GM15510 (cell line): Measurements from ENCODE around the gene PTMA.

ENCODE experiments used
- POLR2A ChIP-seq: IDR thresholded peaks from 3 replicates; pipeline ENCODE4 v1.6.1; 2011; ENCODE audit warnings: borderline replicate concordance; ENCODE audit not compliant: insufficient read length; ENCODE audit errors: extremely low read depth

Gene PTMA

DNA sequence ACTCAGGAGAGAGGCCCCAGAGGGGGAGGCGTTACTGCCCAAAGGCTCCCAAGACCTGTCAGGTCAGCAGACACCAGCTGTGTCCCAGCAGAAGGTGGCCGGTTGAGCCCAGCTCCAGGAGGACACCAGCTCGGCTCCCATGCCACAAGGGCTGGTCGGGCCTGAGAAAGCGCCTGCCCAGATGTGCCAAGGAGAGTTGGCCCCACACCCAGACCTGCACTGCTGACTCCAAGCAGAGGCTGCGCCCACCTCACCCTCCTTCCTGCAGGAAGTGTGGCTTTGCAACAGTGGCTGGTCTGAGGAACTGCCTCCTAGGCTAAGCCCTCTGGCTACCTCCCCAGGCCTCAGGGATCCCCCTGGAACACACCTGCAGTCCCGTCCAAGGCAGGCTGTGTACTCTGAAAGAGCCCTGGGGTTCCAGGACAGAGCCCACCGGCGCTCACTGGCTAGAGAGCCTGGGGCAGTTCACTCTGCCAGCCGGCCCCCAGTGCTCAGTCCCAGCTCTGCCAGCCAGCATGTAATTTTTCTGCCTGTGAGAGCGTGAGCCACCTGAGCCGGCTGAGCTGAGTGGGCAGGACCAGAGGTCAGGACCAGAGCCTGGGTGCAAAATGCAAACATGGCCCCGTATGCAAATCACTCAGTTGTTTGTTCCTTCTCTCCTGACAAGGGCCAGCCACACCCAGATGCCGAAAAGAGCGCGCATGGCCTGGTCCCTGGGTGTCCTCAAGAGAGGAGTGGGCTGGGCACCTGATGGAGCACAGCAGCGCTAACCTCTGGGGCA lies 36.9 kb upstream of the PTMA start:
- TF ChIP-seq POLR2A: peak; percentile 98

DNA sequence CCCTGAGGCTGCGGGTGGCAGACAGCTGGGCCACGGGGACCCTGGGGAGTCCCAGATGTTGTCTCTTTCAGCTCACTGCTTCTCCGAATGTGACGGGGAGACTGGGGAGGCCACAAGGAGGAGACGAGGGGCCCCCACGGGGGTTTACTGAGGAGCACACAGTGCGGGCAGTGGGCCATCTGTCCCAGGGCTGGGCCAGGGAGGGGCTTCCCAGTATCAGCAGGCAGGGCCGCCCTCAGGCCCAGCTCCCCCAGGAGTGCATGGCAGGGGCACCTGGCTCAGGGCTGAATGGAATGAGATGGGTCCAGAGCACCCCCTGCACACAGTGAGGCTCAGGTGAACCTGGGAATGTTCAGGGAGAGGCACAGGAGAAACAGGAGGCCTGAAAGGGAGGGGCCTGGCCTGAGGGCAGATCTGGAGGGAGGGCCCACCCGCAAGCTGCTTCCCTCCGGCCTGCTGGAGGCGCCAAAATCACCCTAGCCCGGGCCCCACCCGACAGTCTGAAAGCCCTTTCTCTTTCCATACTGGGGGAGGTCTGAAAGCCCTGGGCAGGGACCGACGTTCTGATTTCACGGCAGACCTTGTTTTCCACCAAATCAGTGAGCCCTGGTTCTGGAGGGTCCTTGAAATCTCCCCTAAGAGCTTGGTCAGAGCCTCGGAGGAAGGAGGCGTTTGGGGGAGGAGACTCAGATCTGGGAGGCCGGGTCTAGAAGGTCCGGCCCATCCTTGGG lies 35.5 kb upstream of the PTMA start:
- TF ChIP-seq POLR2A: peak; percentile 40

DNA sequence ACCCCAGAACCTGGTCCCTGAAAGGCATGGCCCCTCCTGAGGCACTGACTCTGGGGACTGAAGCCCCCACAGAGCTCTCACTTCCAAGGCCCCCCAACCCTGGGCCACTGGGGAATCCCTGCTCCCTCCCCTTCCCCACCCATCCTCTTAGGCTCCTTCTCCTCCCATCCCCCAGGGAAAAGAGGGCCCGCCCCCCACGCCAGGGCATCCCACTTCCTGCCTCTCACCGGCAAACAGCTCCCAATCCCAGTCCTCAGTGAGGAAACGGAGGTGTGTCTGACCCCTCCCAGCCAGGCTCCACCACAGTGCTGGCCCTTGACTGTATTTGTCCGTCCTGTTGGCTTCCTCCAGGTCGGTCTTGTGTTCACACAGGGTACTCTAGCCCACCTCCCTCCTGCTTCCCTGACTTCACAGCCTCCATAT lies 35.0 kb upstream of the PTMA start:
- TF ChIP-seq POLR2A: no peak

DNA sequence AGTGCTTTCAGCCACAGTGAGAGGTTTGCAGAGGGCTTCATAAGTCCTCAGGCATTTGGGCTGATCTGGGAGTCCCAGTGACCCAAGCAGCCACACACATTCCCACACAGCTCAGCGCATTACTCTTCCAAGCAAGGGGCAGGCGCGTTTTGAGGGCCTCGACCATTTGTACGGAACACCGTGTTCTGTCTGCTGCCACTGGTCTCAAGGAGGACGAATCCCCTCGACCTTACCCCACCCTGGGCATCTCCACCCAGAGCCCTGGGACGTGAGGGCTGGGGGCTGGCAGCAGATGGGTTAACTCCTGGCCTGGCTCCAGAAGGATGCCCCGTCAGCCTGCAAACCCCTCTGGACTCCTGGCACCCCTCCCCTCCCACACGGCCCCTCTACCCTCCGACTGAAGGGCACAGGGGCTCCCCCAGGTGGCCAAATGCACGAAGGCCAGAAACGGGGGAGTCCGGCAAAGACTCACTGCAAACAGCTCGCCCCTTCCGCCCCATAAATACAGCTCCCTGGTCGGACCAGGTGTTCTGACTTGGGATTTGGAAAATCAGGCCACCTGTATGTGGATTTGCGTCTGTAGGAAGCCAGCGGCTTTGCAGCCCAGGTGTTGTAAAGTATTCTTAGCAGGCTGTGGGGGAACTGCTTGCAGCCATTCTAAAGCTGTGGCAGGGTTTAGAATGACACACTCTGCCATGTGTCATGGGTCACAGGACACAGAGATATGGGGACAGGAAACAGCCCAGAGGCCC lies 33.6 kb upstream of the PTMA start:
- peak; percentile 36 for TF ChIP-seq POLR2A

DNA sequence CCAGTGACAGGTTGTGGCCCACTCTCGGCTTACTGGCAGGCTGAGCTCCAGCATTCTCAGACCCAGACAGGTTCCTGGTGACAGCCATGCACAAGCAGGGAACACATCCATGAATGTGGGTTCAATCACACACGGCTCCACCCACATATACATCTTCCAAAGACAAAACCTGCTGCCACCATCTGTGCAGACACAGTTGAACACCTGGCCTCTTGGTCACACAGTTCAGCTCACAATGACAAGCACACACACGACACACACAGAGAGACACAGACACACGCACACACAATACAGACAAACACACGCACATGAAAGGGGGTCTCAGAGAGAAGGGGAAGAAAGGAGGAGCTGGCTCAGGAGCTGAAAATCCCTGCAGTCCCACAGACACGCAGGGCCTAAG lies 32.1 kb upstream of the PTMA start:
- no peak for TF ChIP-seq POLR2A

DNA sequence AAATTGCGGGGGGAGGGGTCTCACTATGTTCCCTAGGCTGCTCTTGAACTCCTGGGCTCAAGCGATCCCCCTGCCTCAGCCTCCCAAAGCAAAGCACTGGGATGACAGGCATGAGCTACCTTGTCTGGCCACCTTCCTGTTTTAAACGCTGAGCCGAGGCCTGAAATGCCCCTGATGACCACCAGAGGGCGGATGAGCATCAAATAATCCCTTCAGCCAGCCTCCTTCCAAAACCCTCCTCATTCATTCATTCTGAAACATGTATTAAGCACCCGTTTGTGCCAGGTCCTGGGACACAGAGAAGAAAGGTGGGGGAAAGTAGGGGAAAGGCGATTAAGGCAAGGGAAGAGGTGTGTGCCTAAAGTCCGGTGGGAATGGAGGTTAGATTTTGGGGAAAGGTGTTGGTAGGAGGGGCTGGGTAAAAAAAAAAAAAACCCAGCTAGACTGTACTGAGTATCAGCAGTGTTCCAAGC lies 30.7 kb upstream of the PTMA start:
- TF ChIP-seq POLR2A: no peak

DNA sequence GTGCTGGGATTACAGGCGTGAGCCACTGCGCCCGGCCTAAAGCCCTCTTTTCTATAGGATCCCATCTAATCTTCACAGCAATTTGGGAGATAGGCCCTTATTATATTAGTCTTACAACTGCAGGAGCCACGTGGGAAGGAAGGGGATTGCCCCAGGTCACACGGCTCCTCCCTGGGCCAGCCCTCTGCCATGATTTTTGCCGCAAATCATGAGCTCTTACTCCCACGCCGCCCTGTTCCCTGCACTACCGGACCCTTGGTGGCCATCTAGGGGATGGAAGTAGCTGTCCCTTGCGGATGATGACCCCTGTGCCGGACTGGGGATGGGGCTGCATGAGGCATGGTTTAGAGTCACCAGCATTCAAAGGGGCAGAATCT lies 28.4 kb upstream of the PTMA start:
- no peak for TF ChIP-seq POLR2A

DNA sequence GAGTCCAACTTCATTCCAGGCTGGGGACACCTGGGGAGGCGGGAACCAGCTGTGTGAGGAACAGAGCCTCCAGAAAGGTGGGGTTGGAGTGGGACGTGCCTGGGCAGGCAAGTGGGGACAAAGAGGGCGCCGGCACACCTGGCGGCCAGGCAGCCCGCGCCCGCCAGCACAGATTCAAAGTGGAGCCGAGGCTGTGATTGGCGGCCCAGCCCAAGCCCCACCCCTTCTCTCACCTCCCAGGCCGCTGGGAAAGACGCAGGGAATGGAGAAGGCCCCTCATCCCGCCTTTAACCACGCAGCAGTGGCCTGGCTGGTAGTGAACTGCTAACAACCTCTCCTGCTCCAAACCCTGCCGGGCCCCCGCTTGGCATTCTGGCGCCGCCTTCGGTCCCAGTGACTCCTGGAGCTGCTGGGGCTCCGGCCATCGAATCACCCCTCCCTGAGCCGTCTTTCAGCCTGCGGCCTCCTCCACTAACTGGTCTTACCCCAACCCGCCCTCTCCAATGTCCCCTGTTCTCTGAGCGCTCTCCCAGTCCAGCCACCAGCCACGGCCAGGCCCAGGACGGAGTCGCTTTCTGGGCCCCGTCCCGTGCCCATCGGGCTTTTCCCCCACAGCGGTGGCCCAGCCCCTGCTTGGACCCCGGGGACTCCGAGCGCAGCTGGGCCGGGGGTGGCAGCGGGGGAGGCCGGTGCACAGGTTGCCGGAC lies 27.9 kb upstream of the PTMA start:
- TF ChIP-seq POLR2A: peak; percentile 43

DNA sequence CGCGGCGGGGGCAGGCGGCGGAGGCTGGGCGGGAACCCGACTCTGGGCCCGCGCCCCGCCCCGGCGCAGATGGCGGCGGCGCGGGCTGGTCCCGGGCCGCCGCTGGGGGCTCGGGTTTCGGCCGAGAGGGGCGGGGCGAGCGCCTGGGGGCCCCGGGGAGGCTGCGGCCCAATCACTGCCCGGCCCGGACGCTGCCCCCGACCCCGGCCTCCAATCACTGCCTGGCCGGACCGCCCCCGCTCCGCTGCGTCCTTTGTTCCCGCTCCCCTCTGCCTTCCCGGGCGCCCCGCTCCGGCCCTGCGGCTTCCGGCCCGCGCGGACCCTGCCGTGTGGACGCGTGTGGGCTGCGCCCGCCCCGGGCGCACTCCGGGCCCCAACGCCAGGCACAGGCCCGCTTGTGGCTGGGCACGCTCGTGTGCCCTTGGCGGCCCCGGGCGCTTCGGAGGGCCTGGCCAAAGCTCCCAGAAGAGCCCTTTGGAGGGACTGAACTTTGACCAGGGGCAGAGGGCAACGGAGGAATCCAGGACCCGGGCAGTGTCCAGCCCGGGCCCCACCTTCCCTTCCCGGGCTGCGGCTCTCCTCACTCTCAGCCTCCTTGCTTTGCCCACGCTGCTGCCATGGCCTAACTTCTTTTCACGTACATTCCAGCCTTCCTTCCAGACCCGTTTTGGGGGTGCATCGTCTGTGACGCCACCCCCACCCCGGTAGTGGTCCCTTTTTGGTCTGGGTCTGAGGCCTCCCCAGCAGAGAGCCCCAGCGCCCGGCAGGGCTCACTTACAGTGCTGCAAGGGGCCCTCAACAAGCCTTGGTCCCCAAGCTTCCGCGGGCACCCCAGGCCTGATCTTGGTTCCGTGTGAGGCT lies 27.1 kb upstream of the PTMA start:
- peak; percentile 92 for TF ChIP-seq POLR2A

DNA sequence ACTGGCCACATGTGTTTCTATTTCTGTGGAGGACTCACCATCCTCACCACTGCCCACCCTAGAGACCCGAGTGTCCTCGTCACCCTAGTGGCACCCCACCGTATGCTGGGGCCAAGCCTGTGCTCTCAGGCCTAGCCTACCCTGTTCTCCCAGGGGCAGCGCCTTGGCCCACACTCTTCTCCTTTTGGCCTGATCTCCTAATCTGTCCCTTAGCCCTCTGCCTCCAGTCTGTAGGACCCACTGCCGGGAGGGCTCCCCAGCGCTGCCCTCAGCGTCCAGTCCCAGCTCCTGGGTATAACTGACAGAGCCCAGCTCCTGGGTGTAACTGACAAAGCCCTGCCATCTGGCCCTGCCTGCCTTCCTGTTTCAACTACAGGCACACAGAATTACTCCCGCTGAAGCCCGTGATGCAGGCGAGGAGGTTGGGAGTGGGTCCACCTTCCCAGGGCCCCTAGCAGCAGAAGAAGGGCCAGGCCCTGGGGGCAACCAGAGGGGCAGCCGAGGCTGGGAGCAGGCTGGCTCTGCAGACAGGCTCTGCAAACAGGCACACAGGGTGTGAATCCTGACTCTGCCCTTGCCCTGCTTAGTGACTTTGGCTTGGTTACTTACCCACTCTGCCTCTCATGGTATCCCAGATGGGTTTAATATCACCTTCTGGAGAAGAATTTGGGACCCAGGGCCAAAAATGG lies 25.6 kb upstream of the PTMA start:
- TF ChIP-seq POLR2A: no peak

DNA sequence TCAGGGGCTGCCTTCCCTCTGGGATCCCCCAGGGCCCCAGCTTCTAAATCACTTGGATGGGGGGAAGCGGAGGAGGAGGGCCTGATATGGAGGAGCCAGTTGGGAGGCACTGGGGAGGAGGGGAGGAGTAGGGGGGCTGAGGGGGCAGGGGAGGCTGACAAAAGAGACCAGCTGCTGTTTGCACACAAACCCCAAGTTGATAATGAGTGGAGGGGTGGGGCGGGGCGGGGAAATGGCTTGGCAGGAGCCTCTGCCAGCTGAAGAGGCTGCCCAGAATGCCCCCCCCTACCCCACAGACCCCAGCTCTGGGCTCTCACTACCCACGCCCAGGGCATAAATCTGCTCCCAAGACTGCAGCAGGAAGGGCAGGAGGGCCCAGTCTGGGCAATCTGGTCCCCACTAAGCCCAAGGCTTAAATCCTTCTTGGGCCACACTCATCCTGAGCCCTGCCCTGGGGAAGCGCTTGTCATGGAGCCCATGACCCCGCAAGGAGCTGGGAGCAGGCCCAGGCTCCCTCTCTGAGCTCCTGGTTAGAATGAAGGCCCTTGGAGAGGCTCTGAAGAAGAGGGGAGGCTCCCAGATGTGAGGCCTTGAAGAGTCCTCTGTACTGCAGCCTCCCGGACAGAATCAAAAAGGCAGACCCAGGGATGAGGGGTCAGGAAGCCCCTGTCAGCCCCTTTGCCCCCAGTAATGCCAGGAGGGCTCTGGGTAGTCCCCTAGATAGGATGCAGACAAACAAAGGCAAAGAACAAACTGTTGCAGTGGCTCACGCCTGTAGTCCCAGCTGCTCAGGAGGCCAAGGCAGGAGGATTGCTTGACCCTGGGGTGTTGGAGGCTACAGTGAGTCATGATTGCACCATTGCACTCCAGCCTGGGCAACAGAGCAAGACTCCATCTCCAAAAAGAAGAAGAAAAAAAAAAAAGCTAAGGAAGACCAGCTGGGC lies 24.8 kb upstream of the PTMA start:
- TF ChIP-seq POLR2A: no peak
